ACHN (cell line): ENCODE data around the gene ARHGAP35.
A peak's percentile ranks its signal among the peaks of the same experiment; 100 is the strongest.
"Not testable (repeated sequence)": the region's sequence is repeated elsewhere in the genome, so short reads cannot be mapped to it uniquely, and the experiment has no call there.

Experiments
- DNase-seq: peaks from one replicate; pipeline ENCODE4 v3.0.0-alpha.2; 2015
- in situ Hi-C: cut with HindIII; loops from 2 replicates; pipeline ENCODE4 v1.10.0; 2017; ENCODE audit warnings: low sequenced_read_pairs, low pct_ligation_motif_present, low pct_unique_long_range_greater_than_20kb

ARHGAP35 gene

DNA sequence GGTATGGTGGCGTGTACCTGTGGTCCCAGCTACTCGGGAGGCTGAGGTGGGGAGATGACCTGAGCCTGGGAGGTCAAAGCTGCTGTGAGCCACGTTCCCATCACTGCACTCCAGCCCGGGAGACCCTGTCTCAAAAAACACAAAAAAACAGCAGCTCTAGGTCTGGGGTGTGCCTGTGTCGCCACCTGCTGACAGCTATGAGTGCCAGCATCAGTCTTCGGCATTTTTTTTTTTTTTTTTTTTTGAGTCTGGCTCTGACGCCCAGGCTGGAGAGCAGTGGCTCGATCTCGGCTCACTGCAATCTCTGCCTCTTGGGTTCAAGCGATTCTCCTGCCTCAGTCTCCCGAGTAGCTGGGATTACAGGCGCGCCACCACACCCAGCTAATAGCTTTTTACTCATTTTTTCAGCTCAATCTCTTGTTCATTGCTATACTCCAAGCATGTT is 20.3 kb upstream of the ARHGAP35 start:
- in situ Hi-C loops: no loop called here
- DNase-seq: peak; percentile 57

DNA sequence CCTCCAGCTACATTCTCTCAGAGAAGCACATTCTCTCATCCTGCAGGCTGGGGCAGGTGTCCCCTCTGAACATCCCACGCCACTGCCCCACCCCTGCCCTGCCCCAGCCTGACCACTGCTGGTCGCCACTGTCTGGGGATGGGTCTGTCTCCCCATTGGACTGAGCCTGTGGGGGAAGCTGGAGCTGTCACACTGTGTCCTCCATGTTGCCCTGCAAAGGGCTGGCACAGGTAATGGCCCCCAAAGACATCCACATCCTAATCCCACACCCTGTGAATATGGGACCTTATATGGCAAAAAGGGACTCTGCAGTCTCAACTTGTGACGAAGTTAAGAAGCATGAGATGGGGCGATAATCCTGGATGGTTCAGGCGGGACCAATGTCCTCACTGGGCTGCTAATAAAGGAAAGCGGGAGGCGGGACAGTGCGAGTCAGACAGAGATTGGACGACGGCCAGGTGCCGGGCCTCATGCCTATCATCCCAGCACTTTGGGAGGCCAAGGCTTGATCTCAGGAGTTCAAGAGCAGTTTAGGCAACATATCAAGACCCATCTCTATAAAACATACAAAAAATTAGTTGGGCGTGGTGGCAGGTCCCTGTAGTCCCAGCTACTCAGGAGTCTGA is 19.2 kb upstream of the ARHGAP35 start:
- DNase-seq: peak; percentile 65
- in situ Hi-C loops: no loop called here

DNA sequence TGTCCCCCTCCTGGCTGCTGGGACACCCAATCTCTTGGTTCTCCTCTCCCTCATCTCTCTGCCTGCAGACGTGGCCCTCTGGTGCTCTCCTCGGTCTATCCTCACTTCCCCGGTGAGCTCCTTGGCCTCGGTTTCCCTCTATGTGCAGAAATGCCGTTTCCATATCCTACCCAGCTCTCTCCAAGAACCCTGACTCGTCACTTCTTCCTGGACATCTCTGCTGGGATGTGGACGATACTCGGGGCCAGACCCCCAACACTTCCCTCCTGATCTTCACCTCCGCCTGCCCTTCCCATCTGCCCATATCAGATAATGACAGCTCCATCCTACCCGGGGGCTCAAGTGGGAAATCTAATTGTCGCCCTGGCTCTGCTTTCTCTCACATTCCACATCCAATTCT is 18.0 kb upstream of the ARHGAP35 start:
- no peak for DNase-seq
- in situ Hi-C loops: no loop called here

DNA sequence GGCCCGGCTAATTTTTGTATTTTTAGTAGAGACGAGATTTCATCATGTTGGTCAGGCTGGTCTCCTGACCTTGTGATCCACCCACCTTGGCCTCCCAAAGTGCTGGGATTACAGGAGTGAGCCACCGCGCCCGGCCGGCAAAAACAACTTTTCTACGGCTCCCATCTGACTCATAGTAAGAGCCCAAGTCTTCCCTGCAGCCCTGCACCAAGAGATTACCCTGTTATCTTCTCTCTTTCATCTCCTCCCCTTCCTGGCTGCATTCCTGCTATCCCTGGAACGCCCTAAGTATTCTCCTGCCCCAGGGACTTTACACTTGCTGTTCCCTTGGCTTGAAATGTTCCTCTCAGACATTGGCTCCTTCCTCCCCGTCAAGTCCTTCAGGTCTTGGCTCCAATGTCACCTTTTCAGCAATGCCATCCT is 16.7 kb upstream of the ARHGAP35 start:
- DNase-seq: no peak
- in situ Hi-C loops: no loop called here

DNA sequence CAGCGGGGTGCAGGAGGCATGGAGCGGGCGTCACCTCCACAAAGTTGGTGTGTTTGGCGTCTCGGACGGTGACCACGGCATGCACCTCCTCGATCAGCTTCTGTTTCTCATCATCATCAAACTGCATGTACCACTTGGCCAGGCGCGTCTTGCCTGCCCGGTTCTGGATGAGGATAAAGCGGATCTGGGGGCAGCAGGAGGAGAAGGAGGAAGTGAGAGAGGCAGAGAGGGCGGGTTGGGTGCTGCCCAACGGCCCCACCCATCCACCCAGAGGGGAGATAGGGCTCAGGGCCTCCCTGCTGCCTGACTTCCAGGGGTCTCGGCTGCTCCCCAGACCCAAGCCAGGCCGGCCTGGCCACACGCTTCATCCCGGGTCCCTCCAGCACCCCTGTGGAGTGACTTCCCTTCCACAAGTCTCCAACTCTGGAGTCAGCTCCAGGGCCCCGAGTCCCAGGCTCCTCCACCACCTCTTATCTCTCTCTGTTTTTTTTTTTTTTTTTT is 14.8 kb upstream of the ARHGAP35 start:
- in situ Hi-C loops: no loop called here
- no peak for DNase-seq

DNA sequence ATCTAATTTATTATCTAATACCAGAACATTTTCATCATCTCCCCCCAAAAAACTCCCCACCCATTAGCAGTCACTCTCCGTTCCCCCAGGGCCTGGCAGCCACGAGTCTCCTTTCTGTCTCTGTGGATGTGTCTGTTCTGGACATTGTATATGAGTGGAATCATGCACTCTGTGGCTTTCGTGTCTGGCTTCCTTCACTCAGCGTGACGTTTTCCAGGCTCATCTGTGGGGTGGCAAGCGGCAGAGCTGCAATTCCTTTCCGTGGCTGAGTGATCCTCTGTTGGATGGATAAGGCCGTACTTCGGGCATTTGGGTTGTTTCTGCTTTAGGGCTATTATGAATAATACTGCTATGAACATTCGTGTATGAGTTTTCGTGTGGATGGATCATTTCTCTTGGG is 13.3 kb upstream of the ARHGAP35 start:
- in situ Hi-C loops: no loop called here
- no peak for DNase-seq

DNA sequence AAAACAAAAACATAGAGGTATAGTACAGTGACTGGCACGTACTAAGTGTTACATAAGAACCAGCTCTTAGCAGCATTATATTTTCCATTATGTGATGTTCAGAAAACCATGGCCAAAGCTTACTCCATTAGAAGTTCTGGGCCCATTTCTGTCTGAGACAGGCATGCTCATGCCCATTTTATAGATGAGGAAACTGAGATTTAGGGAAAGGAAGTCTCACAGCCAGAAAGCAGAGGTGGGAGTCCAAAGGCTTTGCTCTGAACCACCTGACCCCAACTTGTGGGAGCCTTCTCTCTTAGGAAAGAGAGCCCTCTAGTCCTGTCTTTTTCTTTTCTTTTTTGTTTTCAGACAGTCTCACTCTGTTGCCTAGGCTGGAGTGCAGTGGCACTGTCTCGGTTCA is 12.4 kb upstream of the ARHGAP35 start:
- in situ Hi-C loops: no loop called here
- no peak for DNase-seq

DNA sequence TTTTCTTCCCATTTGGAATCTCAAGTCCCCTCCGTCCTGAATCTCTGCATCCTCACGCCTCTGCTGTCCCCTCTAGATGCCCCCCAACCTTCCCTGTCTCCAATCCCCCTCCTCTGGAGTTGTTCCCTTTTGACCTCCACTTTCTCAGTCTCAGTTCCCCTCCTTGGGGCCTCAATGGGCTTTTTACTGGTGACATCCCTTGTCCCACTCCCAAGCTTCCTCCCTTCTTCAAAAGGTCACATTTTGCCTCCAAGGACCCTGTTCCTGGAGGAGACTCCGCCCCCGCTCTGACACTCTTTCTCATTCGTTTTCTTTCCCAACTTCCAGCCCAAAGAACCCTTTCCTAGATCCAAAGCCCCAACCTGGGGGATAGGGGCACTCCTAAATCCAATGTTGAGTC is 11.2 kb upstream of the ARHGAP35 start:
- peak; percentile 15 for DNase-seq
- in situ Hi-C loops: no loop called here

DNA sequence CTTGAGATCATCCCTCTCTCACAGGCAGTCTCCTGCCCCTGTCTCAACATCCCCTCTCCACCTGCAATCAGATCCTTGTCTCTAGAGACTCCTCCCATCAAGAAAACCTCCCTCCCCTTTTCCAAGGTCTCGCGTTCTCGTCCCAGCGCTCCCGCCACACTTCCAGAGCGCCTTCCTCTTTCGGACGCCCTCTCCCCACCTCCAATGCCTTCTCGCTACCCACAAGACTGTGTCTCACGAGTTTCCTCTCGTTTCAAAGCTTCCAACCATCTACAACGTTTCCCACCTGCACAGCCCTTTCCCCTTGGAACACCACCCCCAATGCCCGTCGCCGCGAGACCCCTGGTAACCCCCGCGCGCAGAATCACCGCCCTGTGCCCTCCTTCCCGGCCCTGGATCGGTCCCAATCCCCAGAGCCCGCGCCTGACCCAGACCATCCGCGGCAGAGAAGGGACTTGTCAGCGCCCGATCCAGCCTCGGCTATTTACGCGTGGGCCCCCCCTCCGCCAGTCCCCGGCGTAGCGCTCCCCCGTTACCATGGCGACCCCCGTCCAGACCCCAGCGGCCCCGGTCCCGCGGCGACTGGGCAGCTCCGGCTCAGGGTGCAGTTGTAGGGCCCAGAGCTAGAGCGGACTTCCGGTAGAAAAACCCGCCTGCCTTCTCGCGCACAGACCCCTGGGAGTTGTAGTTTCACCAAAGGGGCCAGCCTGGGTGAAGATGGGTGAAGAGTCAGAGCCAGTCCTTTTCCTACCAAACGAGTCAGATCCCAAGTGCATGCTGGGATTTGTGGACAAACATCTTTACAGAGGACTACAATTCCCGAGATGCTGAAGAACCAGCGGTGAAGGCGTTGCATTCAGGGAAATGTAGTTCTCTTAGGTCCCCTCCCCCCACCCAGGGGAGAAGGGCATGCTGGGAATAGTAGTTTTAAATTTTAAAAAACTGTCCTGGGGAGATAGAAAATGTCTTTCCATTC is 10.3 kb upstream of the ARHGAP35 start, which contains the start of gene AP2S1:
AP2S1 (minus strand) TSS at position 619 of the 976 bp plus-strand sequence; CDS start at position 539, 80 bp downstream.
- in situ Hi-C loops: no loop called here
- DNase-seq: peak; percentile 96

DNA sequence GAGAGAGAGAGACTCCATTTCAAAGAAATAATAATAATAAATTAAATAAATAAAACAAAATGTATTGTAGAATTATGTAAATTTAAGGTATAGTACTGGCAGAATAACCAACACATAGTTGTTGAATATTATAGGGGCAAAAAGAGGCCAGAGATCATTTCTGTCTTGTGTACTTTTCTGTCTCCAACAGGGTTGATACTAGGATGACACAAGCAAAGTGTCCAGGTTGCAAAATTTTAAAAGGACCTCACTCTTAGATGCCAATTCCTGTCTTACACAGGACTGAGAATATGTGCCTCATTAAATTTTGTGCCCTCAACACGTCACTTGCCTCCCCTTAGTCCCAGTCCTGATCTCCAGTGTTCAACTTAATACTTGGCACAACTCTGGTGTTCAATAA is 8.0 kb upstream of the ARHGAP35 start:
- in situ Hi-C loops: no loop called here
- DNase-seq: no peak

DNA sequence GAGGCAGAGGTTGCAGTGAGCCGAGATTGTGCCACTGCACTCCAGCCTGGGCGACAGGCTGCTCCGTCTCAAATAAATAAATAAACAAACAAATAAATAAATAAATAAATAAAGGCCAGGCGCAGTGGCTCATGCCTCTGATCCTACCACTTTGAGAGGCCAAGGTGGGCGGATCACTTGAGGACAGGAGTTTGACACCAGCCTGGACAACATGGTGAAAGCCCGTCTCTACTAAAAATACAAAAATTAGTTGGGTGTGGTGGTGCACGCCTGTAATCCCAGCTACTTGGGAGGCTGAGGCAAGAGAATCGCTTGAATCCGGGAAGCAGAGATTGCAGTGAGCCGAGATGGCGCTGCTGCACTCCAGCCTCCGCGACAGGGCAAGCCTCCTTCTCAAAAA is 6.1 kb upstream of the ARHGAP35 start:
- in situ Hi-C loops, DNase-seq: not testable (repeated sequence)

DNA sequence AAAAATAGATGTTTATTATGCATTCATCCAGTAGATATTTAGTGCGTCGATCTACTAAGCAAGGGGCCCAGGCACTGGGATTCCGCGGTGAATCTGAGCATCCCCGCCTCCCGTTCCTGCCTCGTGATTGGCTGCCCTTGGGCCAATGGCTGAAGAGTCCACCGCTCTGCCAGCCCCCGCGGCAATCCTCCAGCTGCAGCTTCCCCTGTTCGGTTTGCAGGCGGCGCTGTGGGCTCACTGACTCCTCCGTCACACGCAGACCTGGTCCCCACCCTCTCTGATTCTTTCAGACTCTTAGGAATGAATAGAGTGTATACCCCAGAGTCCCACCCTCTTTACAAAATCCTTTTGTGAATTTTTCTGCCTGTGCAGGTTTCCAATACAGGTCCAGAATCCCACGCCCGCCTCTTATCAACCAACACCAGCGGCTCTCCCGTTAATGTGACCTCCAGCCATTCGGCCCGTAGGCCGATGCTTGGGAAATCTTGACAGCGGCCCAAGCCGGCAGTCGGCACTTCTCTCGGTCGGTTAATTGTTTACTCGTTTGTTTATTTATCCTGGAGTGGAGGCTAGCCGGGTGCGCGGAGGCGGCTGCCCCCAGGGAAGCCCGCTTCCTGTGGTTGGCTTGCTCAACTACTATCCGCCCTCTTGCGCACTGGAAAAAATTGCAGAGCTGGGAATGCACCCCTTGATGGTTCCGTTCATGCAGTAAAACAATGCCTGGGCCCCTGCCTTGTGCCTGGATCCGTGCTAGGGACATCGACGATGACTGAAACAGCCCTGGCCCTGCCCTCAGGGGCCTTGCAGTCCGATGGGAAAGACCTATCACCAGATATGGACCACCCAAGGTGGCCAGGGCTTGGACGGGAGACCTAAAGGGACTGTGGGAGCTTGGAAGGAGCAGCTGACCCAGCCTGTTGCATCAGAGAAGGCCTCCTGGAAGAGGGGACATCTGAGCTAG is 4.5 kb upstream of the ARHGAP35 start:
- in situ Hi-C loops: no loop called here

DNA sequence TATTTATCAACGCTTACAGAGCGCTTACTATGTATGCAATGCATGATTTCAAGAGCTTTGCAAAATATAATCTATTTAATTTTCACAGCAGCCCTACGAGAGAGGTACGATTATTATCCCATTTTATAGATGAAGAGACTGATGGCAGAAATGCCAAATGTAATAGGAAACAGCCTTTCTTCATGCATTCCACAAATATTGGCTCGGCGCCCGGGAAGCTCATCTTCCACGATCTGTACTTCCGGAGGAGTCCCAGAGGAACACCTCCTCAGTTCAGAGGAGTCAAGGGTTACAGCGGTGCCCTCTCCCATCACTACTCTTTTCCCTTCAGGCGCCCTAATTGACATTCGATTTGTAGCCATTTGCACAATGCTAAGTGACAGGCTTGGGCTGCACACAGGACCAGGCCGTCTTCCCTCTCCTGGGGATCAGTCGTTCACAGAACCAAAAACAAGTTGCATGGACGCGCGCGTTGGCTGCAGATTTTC is 1.1 kb upstream of the ARHGAP35 start:
- in situ Hi-C loops: no loop called here
- peak; percentile 73 for DNase-seq

More for the DNA sequence above, 4.5 kb upstream of the ARHGAP35 start:
- peak; percentile 93 for DNase-seq

DNA sequence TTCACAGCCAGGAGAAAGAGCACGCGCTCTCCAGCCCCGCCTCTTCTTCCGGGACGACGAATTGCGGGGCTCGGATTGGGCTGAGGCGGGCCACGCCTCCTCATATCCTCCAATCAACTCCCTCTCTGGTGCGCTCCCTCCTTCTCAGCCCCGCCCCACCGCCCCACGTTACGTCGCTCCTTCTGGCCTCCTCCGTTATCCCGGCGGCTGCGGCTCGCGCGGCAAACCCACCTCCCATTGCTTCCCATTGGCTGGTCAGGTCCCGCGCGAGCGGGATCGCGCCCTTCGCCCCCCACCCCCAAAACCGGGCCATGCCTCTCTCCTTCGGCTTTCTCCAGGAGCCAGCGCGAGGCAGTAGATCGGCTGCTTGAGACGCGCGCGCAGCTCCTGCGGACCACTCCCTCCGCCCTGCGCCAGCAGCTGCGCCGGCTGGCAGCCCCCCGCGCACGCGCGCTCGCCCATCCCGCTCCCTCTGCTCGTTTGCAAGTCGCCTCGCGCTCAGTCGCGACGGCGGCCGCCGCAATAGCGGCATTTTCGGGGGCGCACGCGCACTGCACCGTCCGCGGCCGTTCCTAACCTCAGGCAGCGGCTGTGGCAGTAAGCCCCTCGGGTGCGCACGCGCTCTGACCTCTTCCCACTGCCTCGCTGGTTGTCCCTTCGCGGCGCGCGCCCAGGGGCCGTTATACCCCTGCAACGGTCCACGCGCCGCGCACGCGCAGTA is 512 bp upstream of the ARHGAP35 start:
- DNase-seq: peak; percentile 97
- in situ Hi-C loops: no loop called here

DNA sequence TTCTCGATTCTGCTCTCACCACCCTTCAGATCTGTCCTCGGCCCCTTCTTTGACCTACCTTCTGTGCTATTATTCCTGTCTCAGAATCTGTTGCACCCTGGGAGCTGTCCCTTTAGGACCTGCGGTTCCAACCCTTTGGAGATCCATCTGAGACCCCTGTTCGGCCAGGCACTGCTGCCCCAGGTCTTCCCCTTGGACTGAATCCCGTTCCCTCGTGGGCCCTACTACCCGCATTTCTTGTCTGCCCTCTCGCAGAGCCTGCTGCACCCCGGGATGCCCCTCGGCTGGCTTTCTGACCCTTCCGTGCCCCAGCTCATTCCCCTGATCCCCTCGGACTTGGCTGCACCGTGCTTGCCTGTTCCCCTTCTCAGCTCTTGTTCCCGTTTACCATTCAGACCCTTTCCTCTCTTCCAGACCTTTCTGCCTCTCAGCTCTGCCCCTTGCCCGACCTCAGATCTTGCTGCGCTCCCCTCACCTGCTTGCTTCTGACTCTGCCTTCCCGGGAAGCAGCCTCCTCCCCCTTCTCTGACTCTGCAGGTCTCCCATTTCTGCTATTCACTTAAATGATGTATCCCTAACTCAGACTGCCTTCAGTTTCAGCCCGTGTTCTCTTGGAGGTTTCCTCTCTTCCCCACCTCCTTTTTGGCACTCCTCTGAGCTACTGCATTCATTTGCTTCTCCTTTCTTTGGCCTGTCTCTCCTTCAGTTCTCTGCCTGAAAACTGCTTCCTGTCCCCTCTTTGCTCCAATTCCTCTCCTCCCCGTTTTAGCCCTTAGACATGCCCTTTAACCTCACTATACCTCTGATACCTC is 1.1 kb downstream of the ARHGAP35 start:
- in situ Hi-C loops: no loop called here
- DNase-seq: no peak

DNA sequence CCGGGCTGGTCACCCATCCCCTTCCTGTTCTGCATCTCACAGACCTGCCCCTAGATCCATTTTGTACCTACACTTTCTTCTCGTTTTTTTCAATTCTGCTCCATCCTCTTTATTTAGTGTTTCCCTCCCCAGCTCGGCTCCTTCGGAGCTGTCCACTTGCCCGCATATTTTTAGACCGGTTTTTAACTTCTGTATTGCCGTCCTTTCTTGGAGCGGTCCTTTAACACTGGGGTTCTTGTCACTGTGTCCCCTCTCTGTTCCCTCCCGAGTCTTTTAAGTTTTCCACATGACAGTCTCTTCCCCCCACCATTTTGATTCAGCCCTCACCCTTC is 1.7 kb downstream of the ARHGAP35 start:
- DNase-seq: no peak
- in situ Hi-C loops: no loop called here

DNA sequence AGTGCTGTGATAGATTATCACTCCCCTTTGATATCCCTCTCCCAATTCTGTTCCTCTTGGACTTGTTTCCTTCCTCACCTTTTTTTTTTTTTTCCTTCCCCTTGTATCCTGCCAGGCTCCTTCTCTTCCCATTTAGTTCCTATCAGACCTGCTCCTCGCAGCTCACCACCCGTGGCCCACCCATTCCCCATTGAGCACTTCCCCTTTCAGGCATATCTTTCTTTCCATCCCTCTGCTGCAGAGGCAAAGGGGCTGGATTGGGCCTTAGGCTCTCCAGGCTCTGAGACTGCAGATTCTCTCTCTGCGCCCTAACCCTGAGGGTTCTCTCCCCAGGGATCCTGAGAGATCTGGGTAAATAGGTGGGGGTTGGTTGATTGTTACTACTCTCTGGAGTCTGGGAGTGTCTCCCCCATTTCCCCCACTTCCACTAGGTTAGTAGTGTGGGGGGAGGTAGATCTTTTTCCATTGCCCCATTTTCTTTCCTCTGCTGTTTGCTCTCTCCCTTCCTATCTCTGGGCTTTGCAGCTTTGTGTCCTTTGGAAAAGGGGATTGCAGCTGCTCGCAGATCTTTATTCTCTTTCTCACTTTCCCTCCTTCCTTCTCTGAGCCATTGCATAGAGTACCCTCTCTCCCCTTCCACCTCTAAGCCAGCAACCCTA is 2.3 kb downstream of the ARHGAP35 start:
- in situ Hi-C loops: no loop called here
- DNase-seq: no peak
